Keratinocyte (primary cell): ENCODE results near the gene POM121C.
"Not testable (repeated sequence)": the region's sequence is repeated elsewhere in the genome, so short reads cannot be mapped to it uniquely, and the experiment has no call there.

Experiments used
- EZH2 ChIP-seq: IDR thresholded peaks from one replicate; pipeline ENCODE4 v1.6.1; 2012; ENCODE audit warnings: inconsistent platforms, mild to moderate bottlenecking, low read length, moderate library complexity
- TF ChIP-seq, protein P1 (sequence below), 3 experiments: IDR thresholded peaks in 1 of 3; conservative IDR thresholded peaks in 1 of 3; optimal IDR thresholded peaks in 1 of 3; 2 replicates in 2 of 3; 3 replicates in 1 of 3; pipeline versions ENCODE3 to v1.5.1; 2011; ENCODE audit warnings: low read length in 3 of 3, mild to moderate bottlenecking in 3 of 3, moderate library complexity in 2 of 3, control low read depth in 1 of 3, inconsistent platforms in 1 of 3; ENCODE audit not compliant: insufficient read depth in 2 of 3; ENCODE audit errors: extremely low read depth in 1 of 3

DNA sequence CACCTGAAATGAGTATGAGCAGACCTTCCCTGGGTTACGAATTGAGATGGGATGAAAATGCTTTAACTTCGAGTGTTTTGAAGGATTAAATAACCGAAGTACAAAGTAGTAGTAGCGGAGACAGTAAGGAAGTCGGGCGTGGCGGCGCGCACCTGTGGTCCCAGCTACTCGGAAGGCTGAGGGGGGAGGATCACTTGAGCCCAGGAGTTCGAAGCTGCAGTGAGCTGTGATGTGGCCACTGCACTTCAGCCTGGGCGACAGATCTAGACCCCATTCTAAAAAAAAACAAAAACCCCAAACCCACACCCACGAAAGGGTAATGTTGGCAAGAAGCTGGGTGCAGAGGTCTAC lies 75.3 kb downstream of the POM121C start:
- TF ChIP-seq, protein P1, sequence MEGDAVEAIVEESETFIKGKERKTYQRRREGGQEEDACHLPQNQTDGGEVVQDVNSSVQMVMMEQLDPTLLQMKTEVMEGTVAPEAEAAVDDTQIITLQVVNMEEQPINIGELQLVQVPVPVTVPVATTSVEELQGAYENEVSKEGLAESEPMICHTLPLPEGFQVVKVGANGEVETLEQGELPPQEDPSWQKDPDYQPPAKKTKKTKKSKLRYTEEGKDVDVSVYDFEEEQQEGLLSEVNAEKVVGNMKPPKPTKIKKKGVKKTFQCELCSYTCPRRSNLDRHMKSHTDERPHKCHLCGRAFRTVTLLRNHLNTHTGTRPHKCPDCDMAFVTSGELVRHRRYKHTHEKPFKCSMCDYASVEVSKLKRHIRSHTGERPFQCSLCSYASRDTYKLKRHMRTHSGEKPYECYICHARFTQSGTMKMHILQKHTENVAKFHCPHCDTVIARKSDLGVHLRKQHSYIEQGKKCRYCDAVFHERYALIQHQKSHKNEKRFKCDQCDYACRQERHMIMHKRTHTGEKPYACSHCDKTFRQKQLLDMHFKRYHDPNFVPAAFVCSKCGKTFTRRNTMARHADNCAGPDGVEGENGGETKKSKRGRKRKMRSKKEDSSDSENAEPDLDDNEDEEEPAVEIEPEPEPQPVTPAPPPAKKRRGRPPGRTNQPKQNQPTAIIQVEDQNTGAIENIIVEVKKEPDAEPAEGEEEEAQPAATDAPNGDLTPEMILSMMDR (optimal IDR thresholded peaks at IDR 0.05 in 1 of 3, IDR thresholded peaks at IDR 0.05 in 1 of 3, conservative IDR thresholded peaks at IDR 0.05 in 1 of 3; ENCODE audit: extremely low read depth in 1 of 3, insufficient read depth in 2 of 3, low read length in 3 of 3): not testable (repeated sequence)
- not testable (repeated sequence) for TF ChIP-seq EZH2
